ENCODE results near the gene GSG1L. TPM values are rescaled to one million over a fixed set of nuclear protein-coding genes. Genes with fewer than 3 reads are reported as not detected.

The GSG1L gene
- total RNA-seq, 1 experiment from 2014 or later: not detected

DNA sequence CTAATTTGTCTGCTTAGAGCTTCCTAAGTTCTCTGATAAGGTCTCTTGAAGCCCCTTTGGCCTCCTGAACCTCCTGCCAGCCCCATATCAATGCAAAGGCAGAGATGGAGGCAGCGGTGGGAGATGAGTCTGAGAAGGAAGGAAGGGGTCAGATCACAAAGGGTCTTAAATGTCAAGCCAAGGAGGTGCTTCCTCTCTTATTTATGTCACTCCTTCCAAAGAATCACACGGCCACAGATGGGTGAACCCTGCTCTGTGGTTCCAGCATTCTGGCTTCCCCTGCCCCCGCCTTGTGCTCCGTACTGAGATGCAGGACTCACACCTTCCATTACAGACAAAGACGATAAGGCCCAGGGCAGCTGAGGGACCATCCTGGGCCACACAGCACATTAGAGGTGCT, 96.3 kb downstream of the GSG1L start:
- BruUV-seq (replicated peaks): no TSS peak
- Mint-ChIP-seq H3K36me3 (ENCODE audit: insufficient read depth, unreplicated experiment) (no peaks in the 10 kb centered on the region), H3K27ac (ENCODE audit: unreplicated experiment) (no peak overlapping the region), H3K9me3 (ENCODE audit: low read depth, unreplicated experiment) (no peaks in the 10 kb centered on the region), H3K4me1 (ENCODE audit: low read depth, unreplicated experiment) (no peaks in the 10 kb centered on the region), H3K27me3 (ENCODE audit: unreplicated experiment) (peaks cover 47% of the 10 kb centered on the region), H3K4me3 (ENCODE audit: low read depth, unreplicated experiment) (no peak overlapping the region)
- intact Hi-C loops (cut with micrococcal nuclease; ENCODE audit: unreplicated experiment): no loop called here
- no peak for DNase-seq
- CTCF ChIA-PET: interaction anchor here (0.6 kb wide), 1 partner anchor 77 kb away, joined by 4 read pairs; no protein-coding TSS in a partner anchor
- TF ChIP-seq, protein P1, sequence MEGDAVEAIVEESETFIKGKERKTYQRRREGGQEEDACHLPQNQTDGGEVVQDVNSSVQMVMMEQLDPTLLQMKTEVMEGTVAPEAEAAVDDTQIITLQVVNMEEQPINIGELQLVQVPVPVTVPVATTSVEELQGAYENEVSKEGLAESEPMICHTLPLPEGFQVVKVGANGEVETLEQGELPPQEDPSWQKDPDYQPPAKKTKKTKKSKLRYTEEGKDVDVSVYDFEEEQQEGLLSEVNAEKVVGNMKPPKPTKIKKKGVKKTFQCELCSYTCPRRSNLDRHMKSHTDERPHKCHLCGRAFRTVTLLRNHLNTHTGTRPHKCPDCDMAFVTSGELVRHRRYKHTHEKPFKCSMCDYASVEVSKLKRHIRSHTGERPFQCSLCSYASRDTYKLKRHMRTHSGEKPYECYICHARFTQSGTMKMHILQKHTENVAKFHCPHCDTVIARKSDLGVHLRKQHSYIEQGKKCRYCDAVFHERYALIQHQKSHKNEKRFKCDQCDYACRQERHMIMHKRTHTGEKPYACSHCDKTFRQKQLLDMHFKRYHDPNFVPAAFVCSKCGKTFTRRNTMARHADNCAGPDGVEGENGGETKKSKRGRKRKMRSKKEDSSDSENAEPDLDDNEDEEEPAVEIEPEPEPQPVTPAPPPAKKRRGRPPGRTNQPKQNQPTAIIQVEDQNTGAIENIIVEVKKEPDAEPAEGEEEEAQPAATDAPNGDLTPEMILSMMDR (IDR thresholded peaks at IDR 0.05; ENCODE audit: unreplicated experiment): no peak

GRCh38 chr16:27966756-27967155, 96.8 kb downstream of the GSG1L start:
- intact Hi-C loops (cut with micrococcal nuclease; ENCODE audit: unreplicated experiment): no loop called here
- Mint-ChIP-seq H3K27me3 (ENCODE audit: unreplicated experiment) (peaks cover 47% of the 10 kb centered on the region), H3K9me3 (ENCODE audit: low read depth, unreplicated experiment) (no peaks in the 10 kb centered on the region), H3K36me3 (ENCODE audit: insufficient read depth, unreplicated experiment) (no peaks in the 10 kb centered on the region), H3K27ac (ENCODE audit: unreplicated experiment) (no peak overlapping the region), H3K4me3 (ENCODE audit: low read depth, unreplicated experiment) (no peak overlapping the region), H3K4me1 (ENCODE audit: low read depth, unreplicated experiment) (no peaks in the 10 kb centered on the region)
- DNase-seq: no peak
- CTCF ChIA-PET: interaction anchor here (0.6 kb wide), 1 partner anchor 77 kb away, joined by 4 read pairs; no protein-coding TSS in a partner anchor
- BruUV-seq (replicated peaks): no TSS peak
- TF ChIP-seq, protein P1 (IDR thresholded peaks at IDR 0.05; ENCODE audit: unreplicated experiment): no peak

GRCh38 chr16:27965801-27966200, 97.7 kb downstream of the GSG1L start:
- TF ChIP-seq, protein P1 (IDR thresholded peaks at IDR 0.05; ENCODE audit: unreplicated experiment): no peak
- Mint-ChIP-seq H3K27me3 (ENCODE audit: unreplicated experiment) (peaks cover 47% of the 10 kb centered on the region), H3K4me3 (ENCODE audit: low read depth, unreplicated experiment) (no peak overlapping the region), H3K36me3 (ENCODE audit: insufficient read depth, unreplicated experiment) (no peaks in the 10 kb centered on the region), H3K27ac (ENCODE audit: unreplicated experiment) (no peak overlapping the region), H3K4me1 (ENCODE audit: low read depth, unreplicated experiment) (no peaks in the 10 kb centered on the region), H3K9me3 (ENCODE audit: low read depth, unreplicated experiment) (no peaks in the 10 kb centered on the region)
- DNase-seq: no peak
- intact Hi-C loops (cut with micrococcal nuclease; ENCODE audit: unreplicated experiment): no loop called here
- CTCF ChIA-PET: interaction anchor here (0.6 kb wide), 1 partner anchor 401 kb away, joined by 3 read pairs; no protein-coding TSS in a partner anchor
- no TSS peak for BruUV-seq (replicated peaks)

DNA sequence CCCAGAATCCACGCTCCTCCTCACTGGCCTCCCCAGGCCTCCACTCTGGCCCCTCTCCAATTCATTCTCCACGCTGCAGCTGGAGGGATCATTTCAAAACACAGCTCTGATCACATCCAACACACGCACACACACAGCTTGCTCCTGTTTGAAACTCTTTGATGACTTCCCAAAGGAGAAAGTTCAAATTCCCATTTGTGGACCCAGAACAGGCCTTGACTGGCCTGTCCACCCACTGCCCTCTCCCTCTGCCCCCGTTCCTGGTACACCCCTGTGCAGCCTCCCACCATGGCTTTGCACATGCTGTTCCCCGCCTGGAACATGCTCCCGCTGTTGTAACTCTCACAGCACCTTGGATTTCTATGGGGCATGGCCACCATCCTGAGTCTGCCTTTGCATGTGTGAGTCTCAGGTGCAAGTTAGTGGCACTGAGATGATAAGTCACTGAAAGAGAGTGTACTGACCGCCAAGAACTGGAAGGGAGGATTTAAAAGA, 100.0 kb downstream of the GSG1L start:
- Mint-ChIP-seq H3K4me3 (ENCODE audit: low read depth, unreplicated experiment) (no peak overlapping the region), H3K27me3 (ENCODE audit: unreplicated experiment) (peaks cover 61% of the 10 kb centered on the region), H3K27ac (ENCODE audit: unreplicated experiment) (no peak overlapping the region), H3K36me3 (ENCODE audit: insufficient read depth, unreplicated experiment) (no peaks in the 10 kb centered on the region), H3K4me1 (ENCODE audit: low read depth, unreplicated experiment) (no peaks in the 10 kb centered on the region), H3K9me3 (ENCODE audit: low read depth, unreplicated experiment) (no peaks in the 10 kb centered on the region)
- CTCF ChIA-PET: interaction anchor here (1.4 kb wide), 1 partner anchor 9 kb away, joined by 3 read pairs; no protein-coding TSS in a partner anchor
- intact Hi-C loops (cut with micrococcal nuclease; ENCODE audit: unreplicated experiment): no loop called here
- TF ChIP-seq, protein P1 (IDR thresholded peaks at IDR 0.05; ENCODE audit: unreplicated experiment): no peak
- no peak for DNase-seq
- BruUV-seq (replicated peaks): no TSS peak
